Ectodermal cell (in vitro differentiated cells): ENCODE data around the gene KDM4C.

Experiments
- H3K27ac ChIP-seq: 2 replicates; pipeline ENCODE4 v1.7.0; 2013; ENCODE audit warnings: mild to moderate bottlenecking, low read depth, low read length; ENCODE audit not compliant: insufficient read depth, poor library complexity, severe bottlenecking
- H3K27me3 ChIP-seq: 2 replicates; pipeline ENCODE4 v1.7.0; 2013; ENCODE audit warnings: mild to moderate bottlenecking, low read length; ENCODE audit not compliant: insufficient read depth, control insufficient read depth, poor library complexity, severe bottlenecking
- H3K36me3 ChIP-seq: one replicate; pipeline ENCODE4 v1.7.0; 2013; ENCODE audit warnings: low read length; ENCODE audit not compliant: control insufficient read depth, insufficient read depth
- H3K4me1 ChIP-seq: one replicate; pipeline ENCODE4 v1.7.0; 2013; ENCODE audit warnings: low read length; ENCODE audit not compliant: control insufficient read depth, insufficient read depth
- H3K4me3 ChIP-seq: 2 replicates; pipeline ENCODE4 v1.7.0; 2013; ENCODE audit warnings: low read depth, low read length, control low read depth; ENCODE audit not compliant: insufficient read depth
- H3K9me3 ChIP-seq: 2 replicates; pipeline ENCODE4 v1.7.0; 2013; ENCODE audit warnings: mild to moderate bottlenecking, low read length, moderate library complexity; ENCODE audit not compliant: control insufficient read depth
- WGBS, 2 experiments: methylation state at CpG; one replicate each; pipeline ENCODE4 v1.1.7; 2013; ENCODE audit warnings: missing lambda C conversion rate in 2 of 2; 5-methylcytosine and 5-hydroxymethylcytosine counted together

The KDM4C gene

DNA sequence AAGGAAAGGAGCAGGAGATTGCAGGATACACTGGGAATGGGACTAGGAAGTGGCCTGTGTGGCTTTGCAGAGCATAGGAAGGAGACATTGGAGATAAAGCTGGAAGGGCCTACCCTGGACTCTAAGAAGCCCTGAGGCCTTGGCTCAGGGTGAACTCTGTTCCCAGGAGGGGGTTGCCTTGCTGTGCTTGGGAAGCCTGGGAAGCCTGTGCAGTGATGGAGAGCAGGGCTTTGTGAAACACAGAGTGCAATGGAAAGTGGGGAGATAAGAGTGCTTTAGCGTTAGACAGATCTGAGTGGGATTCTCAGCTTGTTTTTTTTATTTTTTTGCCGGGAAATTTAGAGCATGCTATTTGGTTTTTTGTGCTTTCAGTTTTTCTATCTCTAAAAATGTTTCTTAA lies 437.8 kb downstream of the KDM4C start:
- H3K27me3 ChIP-seq = no peaks in the 10 kb centered on the region
- no peak overlapping the region for H3K27ac ChIP-seq
- H3K36me3 ChIP-seq = no peaks in the 10 kb centered on the region
- no peaks in the 10 kb centered on the region for H3K9me3 ChIP-seq
- no peak overlapping the region for H3K4me3 ChIP-seq
- no peaks in the 10 kb centered on the region for H3K4me1 ChIP-seq
- WGBS, 2 experiments = 81 to 93% methylated on average over 1 to 2 of the region's 2 CpGs

DNA sequence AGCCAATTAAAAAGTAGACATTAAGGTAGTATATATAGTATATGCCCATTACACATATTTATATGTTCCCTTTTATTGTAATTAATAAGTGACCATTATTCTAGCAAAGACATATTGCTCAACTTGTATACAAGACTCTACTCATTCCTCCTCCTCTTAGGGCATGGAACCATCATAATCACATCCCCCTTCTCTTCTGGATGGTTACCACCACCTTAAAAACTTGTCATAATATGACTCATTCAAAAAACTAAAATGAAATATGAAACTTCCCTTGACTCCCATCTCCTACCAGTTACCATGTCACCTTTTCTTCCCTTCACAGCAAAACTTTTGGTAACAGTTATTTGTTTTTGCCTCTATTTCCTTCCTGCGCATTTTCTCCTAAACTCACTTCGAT lies 438.7 kb downstream of the KDM4C start:
- no peak overlapping the region for H3K27ac ChIP-seq
- no peaks in the 10 kb centered on the region for H3K4me1 ChIP-seq
- H3K27me3 ChIP-seq = no peaks in the 10 kb centered on the region
- H3K4me3 ChIP-seq = no peak overlapping the region
- no peaks in the 10 kb centered on the region for H3K36me3 ChIP-seq
- H3K9me3 ChIP-seq = no peaks in the 10 kb centered on the region
- 90 to 97% methylated on average over 2 of the region's 2 CpGs for WGBS, 2 experiments

DNA sequence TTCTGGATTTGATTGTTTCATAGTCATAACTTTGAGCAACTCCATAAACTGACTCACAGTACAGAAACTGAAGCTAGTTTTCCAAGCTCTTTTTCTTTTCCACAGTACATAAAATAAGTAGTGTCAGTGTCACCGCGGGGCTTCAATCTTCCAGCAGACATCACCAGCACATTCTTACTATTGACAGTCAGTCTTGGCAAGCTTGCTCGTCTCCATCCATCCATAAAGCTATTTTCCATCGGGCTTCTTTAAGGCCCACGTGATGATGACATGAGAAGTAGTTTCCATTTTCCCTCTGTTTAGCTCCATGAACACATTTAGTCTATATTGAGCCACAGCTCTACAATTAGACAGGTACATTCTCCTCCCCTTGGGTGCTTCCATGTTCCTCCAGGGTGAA lies 443.4 kb downstream of the KDM4C start:
- Histone ChIP-seq H3K4me3 (no peak overlapping the region), H3K36me3 (no peaks in the 10 kb centered on the region), H3K27ac (no peak overlapping the region), H3K27me3 (no peaks in the 10 kb centered on the region), H3K9me3 (no peaks in the 10 kb centered on the region), H3K4me1 (no peaks in the 10 kb centered on the region)
- WGBS, 2 experiments = 93 to 94% methylated on average over 5 of the region's 5 CpGs

DNA sequence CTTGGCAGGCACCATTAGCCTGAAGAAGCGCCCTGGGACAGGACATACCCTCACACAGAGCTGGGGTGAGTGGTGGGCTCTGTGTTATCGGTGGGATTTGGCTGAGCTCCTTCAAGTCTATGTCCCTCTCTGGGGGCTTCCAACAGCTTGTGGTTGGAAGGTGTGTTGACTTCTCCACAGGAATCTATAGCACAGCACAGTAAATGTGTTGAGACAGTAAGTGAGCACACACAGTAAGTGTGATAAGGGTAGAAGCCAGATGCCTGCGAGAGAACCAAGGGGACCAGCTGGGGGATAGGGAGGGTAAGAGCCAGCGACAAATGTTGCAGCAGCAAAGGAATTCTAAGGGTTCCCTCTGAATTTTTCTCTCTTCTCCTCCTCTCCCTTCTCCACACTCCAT lies 448.0 kb downstream of the KDM4C start:
- no peak overlapping the region for H3K27ac ChIP-seq
- WGBS, 2 experiments = 91 to 95% methylated on average over 4 of the region's 4 CpGs
- no peaks in the 10 kb centered on the region for H3K9me3 ChIP-seq
- no peaks in the 10 kb centered on the region for H3K4me1 ChIP-seq
- no peaks in the 10 kb centered on the region for H3K27me3 ChIP-seq
- H3K4me3 ChIP-seq = no peak overlapping the region
- H3K36me3 ChIP-seq = no peaks in the 10 kb centered on the region

DNA sequence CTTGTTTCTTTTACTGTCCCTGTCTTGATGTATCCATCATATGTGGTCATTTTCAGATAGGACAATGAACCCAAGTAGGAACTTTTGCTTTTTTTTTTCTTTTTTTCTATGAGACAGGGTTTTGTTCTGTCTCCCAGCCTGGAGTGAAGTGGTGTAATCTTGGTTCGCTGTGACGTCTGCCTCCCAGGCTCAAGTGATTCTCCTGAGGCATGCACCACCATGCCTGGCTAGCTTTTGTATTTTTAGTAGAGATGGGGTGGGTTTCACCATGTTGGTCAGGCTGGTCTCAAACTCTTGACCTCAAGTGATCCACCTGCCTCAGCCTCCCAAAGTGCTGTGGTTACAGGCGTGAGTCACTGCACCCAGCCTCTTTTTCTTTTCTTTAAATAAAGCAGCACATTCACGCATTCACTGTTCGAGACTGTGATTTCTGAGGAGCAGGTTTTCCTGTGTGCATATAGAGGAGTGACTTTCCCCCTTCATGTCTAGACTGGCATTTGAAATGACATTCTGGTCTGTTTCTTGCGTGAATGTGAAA lies 448.5 kb downstream of the KDM4C start:
- 94 to 96% methylated on average over 6 of the region's 6 CpGs for WGBS, 2 experiments
- Histone ChIP-seq H3K9me3 (no peaks in the 10 kb centered on the region), H3K27ac (no peak overlapping the region), H3K36me3 (no peaks in the 10 kb centered on the region), H3K27me3 (no peaks in the 10 kb centered on the region), H3K4me3 (no peak overlapping the region), H3K4me1 (no peaks in the 10 kb centered on the region)

DNA sequence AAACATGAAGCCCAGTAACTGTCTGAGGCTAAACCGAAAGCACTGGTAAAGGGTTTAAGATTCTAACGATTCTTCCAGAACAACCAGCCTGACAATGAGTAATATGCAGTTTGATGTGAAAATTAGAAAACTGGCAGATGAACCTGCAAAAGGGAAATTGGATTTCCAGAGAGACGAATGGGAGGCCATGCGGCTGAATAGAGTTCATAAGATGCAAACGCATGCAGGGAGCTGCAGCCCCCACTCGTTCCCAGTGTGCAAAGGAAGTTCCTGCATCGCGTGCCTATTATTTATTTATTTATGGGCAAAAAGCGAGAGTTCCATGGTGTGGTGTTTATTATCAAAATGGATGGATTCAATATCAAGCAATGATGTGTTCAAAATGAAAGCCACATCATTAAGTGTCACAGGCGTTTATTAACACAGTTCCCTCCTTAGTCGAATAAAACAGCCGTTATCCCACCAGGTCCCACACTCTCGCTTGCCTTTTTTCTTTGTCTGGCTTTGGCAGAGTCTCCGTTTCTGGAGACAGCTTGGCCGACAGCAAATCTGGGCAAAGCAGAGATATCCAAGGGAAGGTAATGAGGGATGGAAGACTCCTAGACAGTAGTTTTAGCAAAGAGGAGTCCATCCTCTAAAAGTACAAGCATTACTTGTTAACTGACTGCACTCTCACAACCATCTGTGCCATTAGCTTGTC lies 451.4 kb downstream of the KDM4C start:
- Histone ChIP-seq H3K27ac (no peak overlapping the region), H3K4me1 (peaks cover 7% of the 10 kb centered on the region), H3K36me3 (no peaks in the 10 kb centered on the region), H3K27me3 (no peaks in the 10 kb centered on the region), H3K4me3 (no peak overlapping the region), H3K9me3 (no peaks in the 10 kb centered on the region)
- 92% methylated on average over 15 of the region's 15 CpGs for WGBS, 2 experiments

DNA sequence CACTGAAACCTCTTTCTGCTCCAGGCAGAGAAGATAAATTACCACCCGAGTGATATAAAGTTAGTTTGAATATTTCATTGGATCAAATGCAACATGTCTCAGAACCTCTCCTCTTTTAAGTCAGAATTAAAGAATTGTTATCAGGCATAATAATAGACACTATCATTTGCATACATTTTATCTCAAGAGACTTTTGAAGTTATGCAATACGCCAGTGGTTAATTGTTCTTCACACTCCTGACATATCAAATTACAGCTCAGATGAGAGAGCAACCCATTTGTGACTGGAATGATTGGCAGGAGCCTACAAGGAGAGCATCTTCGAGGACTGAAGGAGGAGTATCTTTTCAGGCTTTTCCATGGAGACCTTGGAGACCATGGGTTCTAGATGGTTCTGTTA lies 452.2 kb downstream of the KDM4C start:
- Histone ChIP-seq H3K27me3 (no peaks in the 10 kb centered on the region), H3K4me3 (no peak overlapping the region), H3K36me3 (no peaks in the 10 kb centered on the region), H3K27ac (no peak overlapping the region), H3K4me1 (peaks cover 7% of the 10 kb centered on the region), H3K9me3 (no peaks in the 10 kb centered on the region)
- WGBS, 2 experiments = 72 to 88% methylated on average over 2 to 3 of the region's 3 CpGs

DNA sequence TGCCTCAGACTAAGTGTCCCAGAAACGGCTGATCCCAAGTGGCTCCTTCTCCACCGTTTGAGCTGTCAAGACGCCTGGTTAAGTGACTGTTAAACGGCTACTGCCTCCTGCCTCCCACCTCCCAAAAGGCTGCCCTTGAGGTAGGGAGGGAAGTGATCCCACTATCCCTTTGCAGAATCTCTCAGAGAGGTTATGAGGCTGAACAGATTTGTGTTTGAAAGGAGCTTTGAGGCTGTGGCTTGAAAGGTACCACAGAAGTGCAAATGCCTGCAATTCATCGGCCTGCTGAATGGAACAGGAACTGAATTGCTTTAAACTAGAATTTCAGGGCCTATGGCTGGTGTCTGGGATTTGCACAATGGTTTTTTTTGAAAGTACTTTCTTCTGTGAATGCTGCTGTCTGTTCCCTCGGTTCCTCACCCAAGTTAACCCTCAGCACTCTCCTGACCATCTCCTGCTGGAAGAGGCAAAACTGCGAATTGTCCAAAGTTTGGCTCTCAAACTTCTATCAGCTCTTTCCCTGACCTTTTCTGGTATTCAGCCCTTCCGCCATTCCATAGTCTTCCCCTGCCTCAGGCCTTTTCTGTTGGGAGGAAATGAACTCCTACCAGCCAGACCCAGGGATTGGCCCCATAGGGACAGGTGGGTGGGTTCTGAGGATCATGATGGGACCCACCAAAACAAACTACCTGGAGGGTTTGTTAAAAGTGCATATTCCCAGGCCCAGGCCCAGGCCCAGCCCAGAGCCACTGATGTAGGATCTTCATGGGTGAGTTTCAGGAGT lies 453.3 kb downstream of the KDM4C start:
- no peak overlapping the region for H3K27ac ChIP-seq
- no peaks in the 10 kb centered on the region for H3K9me3 ChIP-seq
- H3K27me3 ChIP-seq = no peaks in the 10 kb centered on the region
- no peak overlapping the region for H3K4me3 ChIP-seq
- H3K4me1 ChIP-seq = peaks cover 7% of the 10 kb centered on the region
- H3K36me3 ChIP-seq = no peaks in the 10 kb centered on the region
- 50 to 56% methylated on average over 8 of the region's 8 CpGs for WGBS, 2 experiments

DNA sequence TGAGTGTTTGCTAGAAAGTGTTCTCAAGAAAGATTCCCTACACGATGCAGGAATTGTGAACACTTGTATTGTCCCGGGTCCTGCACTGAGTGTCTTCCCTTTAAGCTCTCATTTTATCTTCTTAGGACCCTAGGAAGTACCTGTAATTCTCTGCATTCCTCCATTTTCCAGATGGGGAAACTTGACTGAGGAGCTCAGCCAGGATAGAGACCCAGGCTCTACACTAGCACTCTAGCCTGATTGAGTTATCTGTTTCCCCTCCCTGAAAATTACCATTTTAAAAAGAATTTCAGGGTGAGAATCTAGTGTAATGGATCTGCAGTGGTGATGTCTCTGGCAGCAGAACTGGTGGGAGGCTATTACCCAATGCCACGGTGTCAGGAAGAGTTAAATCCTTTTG lies 453.9 kb downstream of the KDM4C start:
- H3K4me1 ChIP-seq = peaks cover 7% of the 10 kb centered on the region
- H3K27me3 ChIP-seq = no peaks in the 10 kb centered on the region
- H3K4me3 ChIP-seq = no peak overlapping the region
- no peaks in the 10 kb centered on the region for H3K9me3 ChIP-seq
- H3K27ac ChIP-seq = no peak overlapping the region
- no peaks in the 10 kb centered on the region for H3K36me3 ChIP-seq
- WGBS, 2 experiments = 79 to 80% methylated on average over 3 of the region's 3 CpGs

DNA sequence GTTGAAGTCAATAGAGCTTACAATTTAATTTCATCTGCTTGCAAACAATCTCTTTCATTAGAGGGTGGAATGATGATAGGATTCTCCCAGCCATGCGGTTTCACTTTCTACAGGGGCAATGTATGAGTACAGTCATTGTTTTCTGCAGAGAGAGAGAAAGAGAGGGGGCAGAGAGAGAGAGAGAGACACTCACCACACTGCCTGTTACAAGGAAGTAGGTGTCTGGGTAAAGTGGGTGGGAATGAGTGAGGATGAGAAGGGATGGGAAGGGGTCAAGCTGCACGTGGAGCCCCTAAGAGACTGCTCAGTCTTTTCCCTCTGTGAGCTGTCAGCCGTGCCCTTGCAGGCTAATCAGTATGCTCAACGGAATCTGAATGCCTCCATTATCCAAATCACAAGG lies 454.3 kb downstream of the KDM4C start:
- 40 to 42% methylated on average over 4 of the region's 4 CpGs for WGBS, 2 experiments
- no peaks in the 10 kb centered on the region for H3K9me3 ChIP-seq
- no peaks in the 10 kb centered on the region for H3K27me3 ChIP-seq
- H3K4me3 ChIP-seq = no peak overlapping the region
- H3K36me3 ChIP-seq = no peaks in the 10 kb centered on the region
- no peak overlapping the region for H3K27ac ChIP-seq
- peaks cover 7% of the 10 kb centered on the region for H3K4me1 ChIP-seq
